22Rv1 (cell line): ENCODE measurements around the gene PALM2AKAP2.

Experiments used
- CTCF ChIP-seq: fragments of 450-650 bp; IDR thresholded peaks from 2 replicates; pipeline ENCODE4 v1.5.1; 2017; ENCODE audit warnings: mild to moderate bottlenecking
- ZFX ChIP-seq: fragments of 450-650 bp; IDR thresholded peaks from 2 replicates; pipeline ENCODE4 v1.6.1; 2017; ENCODE audit warnings: antibody characterized with exemption, borderline replicate concordance

DNA sequence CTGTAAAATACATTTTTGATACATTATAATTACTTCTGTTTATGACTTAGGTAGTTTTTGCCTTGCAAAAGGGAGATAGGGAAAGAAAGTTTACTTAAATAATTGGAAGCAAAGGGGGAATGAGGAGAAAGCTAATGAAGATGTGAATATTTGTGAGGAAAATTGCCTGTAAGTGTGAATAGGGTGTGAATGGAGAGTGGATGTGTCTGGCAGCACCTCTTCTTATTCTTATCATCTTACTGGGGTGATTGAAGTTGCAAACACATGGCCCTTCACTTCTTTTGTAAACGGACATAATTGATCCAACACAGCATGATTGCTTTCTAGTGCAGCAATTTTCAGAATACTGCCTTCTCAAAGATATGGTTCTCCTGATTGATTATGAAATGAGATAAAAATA lies 46.6 kb downstream of the PALM2AKAP2 start:
- no peak for TF ChIP-seq CTCF
- no peak for TF ChIP-seq ZFX
